LoVo (cell line): Measurements from ENCODE around the gene PGD.
"Not testable (repeated sequence)": the region's sequence is repeated elsewhere in the genome, so short reads cannot be mapped to it uniquely, and the experiment has no call there.

Source experiments
- DNase-seq: peaks from one replicate; pipeline ENCODE4 v3.0.0-alpha.2; 2016; ENCODE audit warnings: low spot score

The PGD gene

DNA sequence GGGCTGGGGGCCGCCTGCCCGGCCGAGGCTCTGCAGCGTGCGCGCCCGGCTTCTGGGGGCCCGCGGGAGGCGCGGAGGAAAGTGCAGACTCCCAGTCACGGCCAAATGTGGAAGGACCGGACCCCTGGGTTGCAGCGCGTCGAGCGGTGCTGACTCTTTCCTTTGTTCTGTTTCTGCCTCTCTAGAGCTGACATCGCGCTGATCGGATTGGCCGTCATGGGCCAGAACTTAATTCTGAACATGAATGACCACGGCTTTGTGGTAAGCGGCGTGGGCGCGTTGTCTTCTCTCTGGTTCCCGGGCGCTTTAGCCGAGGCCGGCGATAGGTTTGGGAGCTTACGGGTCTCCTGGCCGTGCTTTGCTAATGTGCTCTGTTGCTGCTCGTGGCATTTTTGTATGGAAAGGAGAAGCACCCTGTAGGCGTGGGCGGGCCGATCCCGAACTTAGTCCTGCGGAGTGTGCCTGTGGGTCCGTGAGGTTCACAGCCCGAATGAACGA, 629 bp downstream of the PGD start:
- DNase-seq: no peak

- DNase-seq: no peak
These were observed 1.1 kb downstream of the PGD start for GRCh38 chr1:10400013-10400412.

- DNase-seq: no peak
These were observed 2.4 kb downstream of the PGD start for GRCh38 chr1:10401281-10401680.

- no peak for DNase-seq
These were observed 3.9 kb downstream of the PGD start for GRCh38 chr1:10402729-10403274.

- no peak for DNase-seq
These were observed 8.3 kb downstream of the PGD start for GRCh38 chr1:10407201-10407600.

- DNase-seq: peak; percentile 28
These were observed 16.5 kb downstream of the PGD start for GRCh38 chr1:10415211-10415930.

- not testable (repeated sequence) for DNase-seq
These were observed 17.1 kb downstream of the PGD start for GRCh38 chr1:10415967-10416366.

- not testable (repeated sequence) for DNase-seq
These were observed 19.9 kb downstream of the PGD start for GRCh38 chr1:10418741-10419140.

DNA sequence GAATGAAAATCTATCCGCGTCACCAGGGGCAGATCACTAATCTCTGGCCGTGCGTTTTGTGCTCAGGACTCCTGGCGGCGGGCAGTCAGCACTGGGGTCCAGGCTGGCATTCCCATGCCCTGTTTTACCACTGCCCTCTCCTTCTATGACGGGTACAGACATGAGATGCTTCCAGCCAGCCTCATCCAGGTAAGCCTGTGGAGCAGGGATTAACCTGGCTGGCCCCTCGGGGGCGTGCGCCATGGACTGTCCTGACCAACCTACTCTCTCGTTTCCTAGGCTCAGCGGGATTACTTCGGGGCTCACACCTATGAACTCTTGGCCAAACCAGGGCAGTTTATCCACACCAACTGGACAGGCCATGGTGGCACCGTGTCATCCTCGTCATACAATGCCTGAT, 20.5 kb downstream of the PGD start:
- no peak for DNase-seq

DNA sequence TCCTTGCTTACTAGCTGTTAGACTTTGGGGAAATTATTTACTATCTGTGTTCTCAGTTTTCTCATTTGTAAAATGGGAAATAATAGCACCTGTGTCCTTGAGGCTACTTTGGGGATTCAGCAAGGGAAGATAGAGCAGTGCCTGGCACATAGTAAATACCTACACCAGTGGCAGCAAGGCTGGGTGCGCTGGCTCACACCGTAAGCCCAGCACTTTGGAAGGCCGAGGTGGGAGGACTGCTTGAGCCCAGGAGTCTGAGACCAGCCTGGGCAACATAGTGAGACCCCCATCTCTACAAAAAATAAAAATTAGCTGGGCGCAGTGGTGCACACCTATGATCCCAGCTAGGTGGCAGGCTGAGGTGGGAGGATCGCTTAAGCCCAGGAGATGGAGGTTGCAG, 22.8 kb downstream of the PGD start:
- no peak for DNase-seq

GRCh38 chr1:10424034-10424433, 25.2 kb downstream of the PGD start:
- DNase-seq: no peak

- DNase-seq: no peak
These were observed 25.8 kb downstream of the PGD start for GRCh38 chr1:10424651-10425050.

DNA sequence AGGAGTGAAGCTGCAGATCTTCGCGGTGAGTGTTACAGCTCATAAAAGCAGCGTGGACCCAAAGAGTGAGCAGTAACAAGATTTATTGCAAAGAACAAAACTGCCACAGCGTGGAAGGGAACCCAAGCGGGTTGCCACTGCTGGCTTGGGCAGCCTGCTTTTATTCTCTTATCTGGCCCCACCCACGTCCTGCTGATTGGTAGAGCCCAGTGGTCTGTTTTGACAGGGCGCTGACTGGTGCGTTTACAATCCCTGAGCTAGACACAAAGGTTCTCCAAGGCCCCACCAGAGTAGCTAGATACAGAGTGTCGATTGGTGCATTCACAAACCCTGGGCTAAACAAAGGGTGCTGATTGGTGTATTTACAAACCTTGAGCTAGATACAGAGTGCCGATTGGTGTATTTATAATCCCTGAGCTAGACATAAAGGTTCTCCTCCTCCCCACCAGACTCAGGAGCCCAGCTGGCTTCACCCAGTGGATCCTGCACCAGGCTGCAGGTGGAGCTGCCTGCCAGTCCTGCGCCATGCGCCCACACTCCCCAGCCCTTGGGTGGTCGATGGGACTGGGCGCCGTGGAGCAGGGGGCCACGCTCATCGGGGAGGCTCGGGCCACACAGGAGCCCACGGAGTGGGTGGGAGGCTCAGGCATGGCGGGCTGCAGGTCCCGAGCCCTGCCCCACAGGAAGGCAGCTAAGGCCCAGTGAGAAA, 27.1 kb downstream of the PGD start:
- not testable (repeated sequence) for DNase-seq

GRCh38 chr1:10426535-10426848, 27.6 kb downstream of the PGD start:
- not testable (repeated sequence) for DNase-seq

GRCh38 chr1:10428984-10429383, 30.1 kb downstream of the PGD start:
- no peak for DNase-seq

DNA sequence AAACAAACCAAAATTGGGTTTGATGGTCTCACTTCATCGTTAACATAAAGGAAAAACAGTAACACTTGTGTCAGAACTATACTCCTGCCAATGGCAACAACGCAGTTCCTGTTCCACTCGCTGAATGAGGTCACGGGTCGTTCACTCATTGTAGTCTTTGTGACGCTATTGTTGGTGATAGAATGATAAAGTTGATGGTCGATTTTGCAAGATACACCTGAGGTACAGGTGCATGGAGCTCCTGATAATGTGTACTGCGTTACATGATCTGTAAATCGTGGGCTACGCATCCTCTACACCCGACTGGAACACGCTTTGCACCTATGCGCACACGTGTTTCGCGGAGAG, 31.0 kb downstream of the PGD start:
- no peak for DNase-seq

DNA sequence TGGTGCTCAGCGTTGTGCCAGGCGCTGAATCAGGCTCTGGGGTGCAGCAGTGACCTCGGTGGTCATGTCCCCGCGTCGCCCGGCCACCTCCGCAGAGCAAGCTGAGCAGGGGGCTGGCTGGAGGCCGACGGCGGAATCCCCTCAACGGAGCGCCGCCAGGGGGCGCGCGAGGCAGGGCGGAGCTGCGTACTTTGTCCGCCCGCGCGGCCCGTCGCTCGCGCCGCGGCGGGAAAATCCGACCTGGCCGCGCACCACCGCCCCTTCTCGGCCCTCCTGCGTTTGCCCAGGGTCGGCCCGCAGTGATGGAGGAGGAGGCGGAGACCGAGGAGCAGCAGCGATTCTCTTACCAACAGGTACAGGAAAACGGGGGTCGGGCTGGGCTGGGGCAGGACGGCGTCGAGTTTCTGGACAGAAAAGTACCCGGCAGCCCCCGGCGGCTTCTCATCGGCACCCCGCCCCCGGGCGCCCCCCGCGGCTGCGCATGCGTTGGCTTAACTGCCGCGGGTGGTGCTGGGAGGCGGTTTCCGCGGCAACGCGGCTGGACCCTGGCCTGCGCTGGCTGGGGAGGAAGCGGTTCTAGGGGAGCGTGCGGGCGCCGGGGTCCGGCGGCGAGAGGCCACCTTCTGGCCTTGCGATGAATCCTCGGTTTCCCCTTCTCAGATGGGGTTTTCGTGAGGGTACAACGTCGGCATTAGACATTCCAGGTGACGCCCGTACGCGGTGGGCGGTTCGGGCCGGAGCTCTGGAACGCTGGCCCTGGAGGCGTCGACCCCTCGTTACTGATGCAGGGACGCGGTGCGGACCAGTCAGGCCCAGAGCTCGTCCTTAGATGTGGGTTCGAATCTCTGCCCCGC, 31.6 kb downstream of the PGD start, which contains the start of gene CENPS:
TSS of gene CENPS (plus strand) at position 218 of the 854 bp plus-strand sequence. CDS start at position 303, 85 bp downstream.
- peak; percentile 92 for DNase-seq

GRCh38 chr1:10431070-10431730, 32.3 kb downstream of the PGD start:
- peak; percentile 2 for DNase-seq

- no peak for DNase-seq
These were observed 34.2 kb downstream of the PGD start for GRCh38 chr1:10432910-10433700.

GRCh38 chr1:10433790-10434189, 34.9 kb downstream of the PGD start:
- no peak for DNase-seq

GRCh38 chr1:10434590-10434989, 35.7 kb downstream of the PGD start:
- no peak for DNase-seq
